AG08396 (cell line): ENCODE data around the gene PKN3.
"Not testable (repeated sequence)": the region's sequence is repeated elsewhere in the genome, so short reads cannot be mapped to it uniquely, and the experiment has no call there.

ENCODE experiments used
- DNase-seq: peaks from one replicate; pipeline ENCODE4 v3.0.0; 2012; ENCODE audit warnings: low spot score, mixed read lengths

Gene PKN3

GRCh38 chr9:128693738-128694137, 8.6 kb upstream of the PKN3 start:
- not testable (repeated sequence) for DNase-seq

- no peak for DNase-seq
Observed at GRCh38 chr9:128694344-128694743, 8.0 kb upstream of the PKN3 start.

GRCh38 chr9:128696923-128697707, 5.2 kb upstream of the PKN3 start:
- DNase-seq: no peak

GRCh38 chr9:128699096-128699795, 3.1 kb upstream of the PKN3 start:
- not testable (repeated sequence) for DNase-seq

- DNase-seq: no peak
Observed at GRCh38 chr9:128701227-128701854, 962 bp upstream of the PKN3 start.

- DNase-seq: peak; percentile 48
Observed at GRCh38 chr9:128702949-128703615, 779 bp downstream of the PKN3 start.

GRCh38 chr9:128703616-128704355, 1.5 kb downstream of the PKN3 start:
- no peak for DNase-seq

GRCh38 chr9:128704356-128704670, 2.0 kb downstream of the PKN3 start:
- DNase-seq: no peak

- DNase-seq: no peak
Observed at GRCh38 chr9:128705051-128705965, 3.0 kb downstream of the PKN3 start.

GRCh38 chr9:128706045-128706444, 3.7 kb downstream of the PKN3 start:
- DNase-seq: no peak

- DNase-seq: no peak
Observed at GRCh38 chr9:128706671-128707381, 4.5 kb downstream of the PKN3 start.

GRCh38 chr9:128707446-128707845, 5.1 kb downstream of the PKN3 start:
- DNase-seq: no peak

GRCh38 chr9:128712451-128713410, 10.4 kb downstream of the PKN3 start:
- no peak for DNase-seq

- DNase-seq: no peak
Observed at GRCh38 chr9:128713411-128713780, 11.1 kb downstream of the PKN3 start.

- no peak for DNase-seq
Observed at GRCh38 chr9:128713941-128714573, 11.8 kb downstream of the PKN3 start.

GRCh38 chr9:128714586-128715435, 12.5 kb downstream of the PKN3 start:
- no peak for DNase-seq

- DNase-seq: no peak
Observed at GRCh38 chr9:128715436-128715750, 13.1 kb downstream of the PKN3 start.
